K562 (cell line): ENCODE results near the gene DIPK1B. TPM values are rescaled to one million over a fixed set of nuclear protein-coding genes. Genes with fewer than 3 reads are reported as not detected.
A peak's percentile ranks its signal among the peaks of the same experiment; 100 is the strongest.

Experiments used
- ATAC-seq: fragments of 200-7000 bp; cut with Tn5 transposase; 3 replicates; pipeline ENCODE4 v1.9.1; 2020; ENCODE audit warnings: moderate library complexity
- BruUV-seq: library from RNA; stranded (reverse); fragments of 400-500 nt; replicated peaks from 2 replicates; lab custom pipeline; 2021; lab: Mats Ljungman, UMichigan
- CTCF ChIA-PET: fragments of 300-600 bp; formaldehyde crosslinking; extraction: SDS; loops from one replicate; lab custom pipeline; 2021; ENCODE audit warnings: low intra/inter-chr PET ratio; lab: Yijun Ruan, JAX
- POLR2A ChIA-PET: fragments of 300-600, 350-650 bp; sonication (Branson Sonifier 250); formaldehyde crosslinking; extraction: SDS; loops from one replicate; lab custom pipeline; 2021; ENCODE audit warnings: antibody characterized with exemption, inconsistent platforms; lab: Yijun Ruan, JAX
- DNase-seq, 4 experiments: peaks; one replicate each; pipeline versions ENCODE4 v3.0.0 to v3.0.0-alpha.2; 2011 to 2018; ENCODE audit warnings: low spot score in 3 of 4, mixed read lengths in 3 of 4; ENCODE audit errors: extremely low read depth in 1 of 4
- FAIRE-seq: peaks from 2 replicates; lab custom pipeline; 2011; peaks lifted over from hg19 to GRCh38; lab: Jason Lieb, UNC
- H2AFZ ChIP-seq: 2 replicates; pipeline ENCODE4 v1.6.0; 2011; ENCODE audit warnings: low read depth, low read length, control low read depth, inconsistent platforms
- H3K27ac ChIP-seq: fragments of 200-600 bp; 3 replicates; pipeline ENCODE4 v1.8.0; 2011; ENCODE audit warnings: low read depth, mild to moderate bottlenecking, control low read depth, inconsistent platforms, low read length, moderate library complexity, mixed read lengths; ENCODE audit errors: extremely low read depth
- H3K27me3 ChIP-seq, 2 experiments: fragments of 300-600 bp in 1 of 2; 2 replicates in 1 of 2; 3 replicates in 1 of 2; pipeline versions ENCODE4 v1.6.0 to v1.8.0; 2011; ENCODE audit warnings: inconsistent platforms in 2 of 2, low read length in 2 of 2, mild to moderate bottlenecking in 1 of 2, mixed read lengths in 1 of 2, moderate library complexity in 1 of 2; ENCODE audit not compliant: control insufficient read depth in 2 of 2, insufficient read depth in 2 of 2
- H3K36me3 ChIP-seq: fragments of 300-600 bp; 3 replicates; pipeline ENCODE4 v1.8.0; 2011; ENCODE audit warnings: mild to moderate bottlenecking, low read length, inconsistent platforms; ENCODE audit not compliant: control insufficient read depth, insufficient read depth
- H3K4me1 ChIP-seq, 2 experiments: fragments of 200-600 bp in 1 of 2; replicated peaks in 1 of 2; 2 replicates in 1 of 2; 3 replicates in 1 of 2; pipeline versions ENCODE4 v1.5.1 to v1.8.0; 2011; ENCODE audit warnings: inconsistent platforms in 2 of 2, low read length in 2 of 2, mild to moderate bottlenecking in 1 of 2, mixed read lengths in 1 of 2, moderate library complexity in 1 of 2; ENCODE audit not compliant: control insufficient read depth in 2 of 2, insufficient read depth in 2 of 2
- H3K4me2 ChIP-seq: 2 replicates; pipeline ENCODE4 v1.6.1; 2011; ENCODE audit warnings: low read length, control low read depth, inconsistent platforms, mixed read lengths; ENCODE audit not compliant: insufficient read depth
- H3K4me3 ChIP-seq: fragments of 200-600 bp; sonication (generic), shearing (Covaris generic); 2 replicates; pipeline ENCODE4 v1.5.1; 2016; ENCODE audit warnings: control low read depth, inconsistent platforms
- H3K79me2 ChIP-seq: fragments of 200-600 bp; 3 replicates; pipeline ENCODE4 v1.8.0; 2011; ENCODE audit warnings: low read length, inconsistent platforms; ENCODE audit not compliant: control insufficient read depth, insufficient read depth
- H3K9ac ChIP-seq, 2 experiments: 2 replicates each; pipeline versions ENCODE4 v1.6.0 to v1.6.1; 2011; ENCODE audit warnings: low read depth in 2 of 2, low read length in 2 of 2, control low read depth in 1 of 2, inconsistent platforms in 1 of 2, mild to moderate bottlenecking in 1 of 2, mixed read lengths in 1 of 2; ENCODE audit not compliant: insufficient read depth in 1 of 2
- H3K9me1 ChIP-seq: one replicate; pipeline ENCODE4 v1.6.0; 2011; ENCODE audit warnings: inconsistent platforms, mild to moderate bottlenecking, low read length, moderate library complexity; ENCODE audit not compliant: control insufficient read depth, insufficient read depth
- H3K9me3 ChIP-seq: replicated peaks from 2 replicates; pipeline ENCODE4 v1.5.1; 2011; ENCODE audit warnings: low read depth, low read length, inconsistent platforms; ENCODE audit not compliant: control insufficient read depth, insufficient read depth
- H4K20me1 ChIP-seq: replicated peaks from 2 replicates; pipeline ENCODE4 v1.6.1; 2011; ENCODE audit warnings: low read length, inconsistent platforms, mixed read lengths; ENCODE audit not compliant: control insufficient read depth, insufficient read depth
- BCL6 ChIP-seq: fragments of 250-450 bp; sonication (Bioruptor Pico); IDR thresholded peaks from 2 replicates; pipeline ENCODE4 v1.4.0; 2020
- CBX3 ChIP-seq, 2 experiments: IDR thresholded peaks; 1 replicate in 1 of 2; 2 replicates in 1 of 2; pipeline ENCODE4 v1.6.1; 2012; ENCODE audit warnings: inconsistent platforms in 2 of 2, low read length in 2 of 2, borderline replicate concordance in 1 of 2, control low read depth in 1 of 2
- CHD4 ChIP-seq: fragments of 200-600 bp; sonication (generic); IDR thresholded peaks from 3 replicates; pipeline ENCODE4 v1.6.1; 2012; ENCODE audit warnings: low read depth, mild to moderate bottlenecking, mixed read lengths, low read length, inconsistent platforms; ENCODE audit not compliant: insufficient read depth, insufficient replicate concordance, poor library complexity, severe bottlenecking
- HNRNPLL ChIP-seq: fragments of 200-400 bp; formaldehyde crosslinking; IDR thresholded peaks from 2 replicates; pipeline ENCODE4 v1.6.1; 2017; ENCODE audit warnings: low read length, low read depth, mild to moderate bottlenecking; ENCODE audit not compliant: poor library complexity, severe bottlenecking
- KLF6 ChIP-seq: fragments of 250-450 bp; sonication (Bioruptor Pico); IDR thresholded peaks from 2 replicates; pipeline ENCODE4 v1.4.0; 2020; ENCODE audit warnings: mild to moderate bottlenecking, moderate library complexity, borderline replicate concordance
- LCOR ChIP-seq: sonication (generic); formaldehyde crosslinking; IDR thresholded peaks from 2 replicates; pipeline ENCODE4 v1.8.0; 2022; ENCODE audit warnings: mild to moderate bottlenecking, missing genetic modification reagents
- PTBP1 ChIP-seq: fragments of 200-400 bp; formaldehyde crosslinking; IDR thresholded peaks from 2 replicates; pipeline ENCODE4 v1.6.1; 2017; ENCODE audit warnings: low read depth, low read length
- RBM34 ChIP-seq: fragments of 200-400 bp; formaldehyde crosslinking; IDR thresholded peaks from 2 replicates; pipeline ENCODE4 v1.6.1; 2018; ENCODE audit warnings: low read length, borderline replicate concordance; ENCODE audit not compliant: insufficient read depth
- SRSF9 ChIP-seq: fragments of 200-400 bp; formaldehyde crosslinking; IDR thresholded peaks from 2 replicates; pipeline ENCODE4 v1.6.1; 2017; ENCODE audit warnings: low read depth, low read length, borderline replicate concordance
- WHSC1 ChIP-seq: IDR thresholded peaks from one replicate; pipeline ENCODE4 v1.6.1; 2012; ENCODE audit warnings: low read length, control low read depth, inconsistent platforms
- ZKSCAN8 ChIP-seq: fragments of 200-800 bp; sonication (Bioruptor generic); IDR thresholded peaks from 2 replicates; pipeline ENCODE4 v1.6.1; 2016; ENCODE audit warnings: missing genetic modification characterization, missing compliant biosample characterization
- WGBS: fragments of 100-300 bp; shearing (Covaris generic); methylation state at CpG from one replicate; pipeline ENCODE4 v1.1.6; 2016; ENCODE audit warnings: low coverage, mixed read lengths; ENCODE audit not compliant: insufficient coverage; ENCODE audit errors: missing lambda C conversion rate; 5-methylcytosine and 5-hydroxymethylcytosine counted together
- in situ Hi-C: fragments of 300-500 bp; cut with MboI; formaldehyde crosslinking; loops from 4 replicates; pipeline ENCODE4 v1.15.0; 2018; ENCODE audit warnings: inconsistent platforms, mixed read lengths
- intact Hi-C: fragments of 100-400 bp; cut with micrococcal nuclease; formaldehyde crosslinking; loops from 2 replicates; pipeline ENCODE4 v1.14.2; 2022
- polyA plus RNA-seq, 8 experiments: library from polyadenylated mRNA; depleted of rRNA in 4 of 8; stranded (reverse) in 5 of 8; unstranded in 3 of 8; fragments of >200 nt; fragmentation: Nextera tagmentation in 2 of 8; fragmentation: Illumina TruSeq in 1 of 8; extraction: Ambion mirVana in 2 of 8; extraction: Trizol in 1 of 8; gene quantifications; 2 replicates each; pipeline versions ENCODE4 v1.2.1 to v1.2.3, GENCODE V29; 2011 to 2014; ENCODE audit warnings: inconsistent platforms in 1 of 8, missing spikeins in 1 of 8
- total RNA-seq, 7 experiments: library from RNA; depleted of rRNA in 6 of 7; stranded (reverse); fragments of >200 nt in 6 of 7; fragmentation: Illumina TruSeq in 2 of 7; extraction: Trizol in 2 of 7; gene quantifications; 2 replicates each; pipeline versions ENCODE4 v1.2.1 to v1.2.3, GENCODE V29; 2011 to 2021; ENCODE audit warnings: low replicate concordance in 1 of 7
- TF ChIP-seq, protein P1 (sequence below), 3 experiments: fragments of 200-800 bp in 1 of 3; sonication (Bioruptor generic) in 1 of 3; sonication (generic) in 1 of 3; formaldehyde crosslinking in 1 of 3; IDR thresholded peaks; 2 replicates each; pipeline versions ENCODE4 v1.6.1 to v1.8.0; 2016 to 2022; ENCODE audit warnings: mild to moderate bottlenecking in 2 of 3, missing compliant biosample characterization in 2 of 3, missing genetic modification characterization in 2 of 3, missing genetic modification reagents in 1 of 3
- TF ChIP-seq, protein P2 (sequence below): fragments of 450-650 bp; IDR thresholded peaks from 2 replicates; pipeline ENCODE4 v1.6.1; 2016; ENCODE audit warnings: borderline replicate concordance
- TF ChIP-seq, protein P3 (sequence below): IDR thresholded peaks from 2 replicates; pipeline ENCODE4 v1.6.1; 2011; ENCODE audit warnings: borderline replicate concordance, low read depth, mild to moderate bottlenecking, moderate library complexity, low read length; ENCODE audit not compliant: insufficient read depth, poor library complexity, severe bottlenecking

DIPK1B gene
- total and polyA plus RNA-seq, 9 of the 15 experiments (the other 6 are each of a cell fraction or from before 2014, with no cell fraction given) = 0.08 to 22.3 (median 5.9) TPM

DNA sequence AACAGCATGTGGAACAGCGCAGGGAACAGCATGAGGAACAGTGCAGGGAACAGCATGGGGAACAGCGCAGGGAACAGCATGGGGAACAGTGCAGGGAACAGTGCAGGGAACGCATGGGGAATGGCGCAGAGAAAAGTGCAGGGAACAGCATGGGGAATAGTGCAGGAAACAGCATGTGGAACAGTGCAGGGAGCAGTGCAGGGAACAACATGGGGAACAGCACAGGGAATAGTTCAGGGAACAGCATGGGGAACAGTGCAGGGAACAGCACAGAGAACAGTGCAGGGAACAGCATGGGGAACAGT lies 43.7 kb downstream of the DIPK1B start:
- 85% methylated on average over 4 of the region's 4 CpGs for WGBS
- ChIA-PET CTCF (no interaction called here), POLR2A (no interaction called here)
- Histone ChIP-seq H3K4me3 (no peak overlapping the region), H3K79me2 (no peaks in the 10 kb centered on the region), H3K4me1 (peaks cover 0 to 58% of the 10 kb centered on the region in 2 experiments; a peak in 3 of 5 replicates), H2AFZ (no peak overlapping the region), H3K9me1 (no peaks in the 10 kb centered on the region), H3K27ac (no peak overlapping the region), H3K9me3 (peaks cover 13% of the 10 kb centered on the region), H3K27me3 (no peaks in the 10 kb centered on the region), H3K36me3 (no peaks in the 10 kb centered on the region), H4K20me1 (no peaks in the 10 kb centered on the region), H3K9ac (no peak overlapping the region), H3K4me2 (no peak overlapping the region)
- intact Hi-C loops (no loop called here), in situ Hi-C loops (no loop called here)
- FAIRE-seq = no peak
- no peak for DNase-seq
- ATAC-seq = no peak
- no TSS peak for BruUV-seq
- TF ChIP-seq PTBP1 = peak; percentile 22; the same call in 1 of the 2 replicates
- TF ChIP-seq, protein P1, sequence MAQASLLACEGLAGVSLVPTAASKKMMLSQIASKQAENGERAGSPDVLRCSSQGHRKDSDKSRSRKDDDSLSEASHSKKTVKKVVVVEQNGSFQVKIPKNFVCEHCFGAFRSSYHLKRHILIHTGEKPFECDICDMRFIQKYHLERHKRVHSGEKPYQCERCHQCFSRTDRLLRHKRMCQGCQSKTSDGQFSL (CRISPR knock-in tag; IDR thresholded peaks at IDR 0.05) = 0 out of 2 replicates have a peak, but pooled peaks have one; percentile 7
- TF ChIP-seq, protein P1 (tag; IDR thresholded peaks at IDR 0.05) = no peak
- TF ChIP-seq ZKSCAN8 (CRISPR knock-in tag) = no peak
- TF ChIP-seq, protein P2, sequence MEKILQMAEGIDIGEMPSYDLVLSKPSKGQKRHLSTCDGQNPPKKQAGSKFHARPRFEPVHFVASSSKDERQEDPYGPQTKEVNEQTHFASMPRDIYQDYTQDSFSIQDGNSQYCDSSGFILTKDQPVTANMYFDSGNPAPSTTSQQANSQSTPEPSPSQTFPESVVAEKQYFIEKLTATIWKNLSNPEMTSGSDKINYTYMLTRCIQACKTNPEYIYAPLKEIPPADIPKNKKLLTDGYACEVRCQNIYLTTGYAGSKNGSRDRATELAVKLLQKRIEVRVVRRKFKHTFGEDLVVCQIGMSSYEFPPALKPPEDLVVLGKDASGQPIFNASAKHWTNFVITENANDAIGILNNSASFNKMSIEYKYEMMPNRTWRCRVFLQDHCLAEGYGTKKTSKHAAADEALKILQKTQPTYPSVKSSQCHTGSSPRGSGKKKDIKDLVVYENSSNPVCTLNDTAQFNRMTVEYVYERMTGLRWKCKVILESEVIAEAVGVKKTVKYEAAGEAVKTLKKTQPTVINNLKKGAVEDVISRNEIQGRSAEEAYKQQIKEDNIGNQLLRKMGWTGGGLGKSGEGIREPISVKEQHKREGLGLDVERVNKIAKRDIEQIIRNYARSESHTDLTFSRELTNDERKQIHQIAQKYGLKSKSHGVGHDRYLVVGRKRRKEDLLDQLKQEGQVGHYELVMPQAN = no peak
- no peak for TF ChIP-seq HNRNPLL
- TF ChIP-seq KLF6 (CRISPR knock-in tag) = no peak
- TF ChIP-seq, protein P3, sequence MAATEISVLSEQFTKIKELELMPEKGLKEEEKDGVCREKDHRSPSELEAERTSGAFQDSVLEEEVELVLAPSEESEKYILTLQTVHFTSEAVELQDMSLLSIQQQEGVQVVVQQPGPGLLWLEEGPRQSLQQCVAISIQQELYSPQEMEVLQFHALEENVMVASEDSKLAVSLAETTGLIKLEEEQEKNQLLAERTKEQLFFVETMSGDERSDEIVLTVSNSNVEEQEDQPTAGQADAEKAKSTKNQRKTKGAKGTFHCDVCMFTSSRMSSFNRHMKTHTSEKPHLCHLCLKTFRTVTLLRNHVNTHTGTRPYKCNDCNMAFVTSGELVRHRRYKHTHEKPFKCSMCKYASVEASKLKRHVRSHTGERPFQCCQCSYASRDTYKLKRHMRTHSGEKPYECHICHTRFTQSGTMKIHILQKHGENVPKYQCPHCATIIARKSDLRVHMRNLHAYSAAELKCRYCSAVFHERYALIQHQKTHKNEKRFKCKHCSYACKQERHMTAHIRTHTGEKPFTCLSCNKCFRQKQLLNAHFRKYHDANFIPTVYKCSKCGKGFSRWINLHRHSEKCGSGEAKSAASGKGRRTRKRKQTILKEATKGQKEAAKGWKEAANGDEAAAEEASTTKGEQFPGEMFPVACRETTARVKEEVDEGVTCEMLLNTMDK = no peak
- TF ChIP-seq CHD4 = no peak
- TF ChIP-seq WHSC1 = no peak
- TF ChIP-seq SRSF9 = no peak
- TF ChIP-seq LCOR = no peak
- no peak for TF ChIP-seq RBM34
- TF ChIP-seq BCL6 (CRISPR knock-in tag) = no peak
- TF ChIP-seq CBX3 (IDR thresholded peaks at IDR 0.05; ENCODE audit: borderline replicate concordance in 1 of 2, low read length in 2 of 2) = peak in 1 of 2 experiments; percentile 67; a peak in 2 of 3 replicates
